Measurements from ENCODE around the gene CALML5.
"Not testable (repeated sequence)": the region's sequence is repeated elsewhere in the genome, so short reads cannot be mapped to it uniquely, and the experiment has no call there.

The CALML5 gene

DNA sequence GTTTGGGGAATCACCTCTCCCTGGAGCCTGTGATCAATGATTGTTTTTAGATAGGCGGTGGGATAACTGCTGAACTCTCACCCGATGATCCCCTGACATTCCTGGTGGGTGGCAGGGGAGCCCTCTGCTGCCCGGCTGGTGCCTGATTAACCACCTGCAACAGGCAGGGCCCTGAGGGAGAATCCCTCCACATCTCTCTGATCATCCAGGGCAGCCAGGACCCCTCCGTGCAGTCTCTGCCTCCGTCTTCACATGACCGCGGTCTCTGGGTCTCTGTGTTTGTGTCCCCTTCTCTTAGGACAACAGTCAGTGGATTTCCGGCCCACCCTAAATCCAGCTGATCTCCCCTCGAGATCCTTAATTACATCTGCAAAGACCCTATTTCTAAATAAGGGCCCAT lies 17.4 kb downstream of the CALML5 start:
- no peak for DNase-seq (ENCODE audit: low read depth in 2 of 2)

DNA sequence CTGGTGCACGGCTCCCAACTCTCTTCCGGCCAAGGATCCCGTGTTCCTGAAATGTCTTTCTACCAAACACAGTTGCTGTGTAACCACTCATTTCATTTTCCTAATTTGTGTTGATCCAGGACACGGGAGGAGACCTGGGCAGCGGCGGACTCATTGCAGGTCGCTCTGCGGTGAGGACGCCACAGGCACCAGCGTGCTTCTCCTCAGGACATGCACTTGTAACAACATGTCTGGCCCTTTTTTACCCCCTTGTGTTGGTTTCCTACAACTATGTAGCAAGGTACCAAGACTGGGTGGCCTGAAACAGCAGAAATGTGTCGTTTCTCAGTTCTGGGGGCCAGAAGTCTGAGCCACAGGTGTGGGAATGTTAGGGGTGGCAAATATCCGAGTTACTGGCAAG lies 18.2 kb downstream of the CALML5 start:
- no peak for DNase-seq (ENCODE audit: low read depth in 2 of 2)

DNA sequence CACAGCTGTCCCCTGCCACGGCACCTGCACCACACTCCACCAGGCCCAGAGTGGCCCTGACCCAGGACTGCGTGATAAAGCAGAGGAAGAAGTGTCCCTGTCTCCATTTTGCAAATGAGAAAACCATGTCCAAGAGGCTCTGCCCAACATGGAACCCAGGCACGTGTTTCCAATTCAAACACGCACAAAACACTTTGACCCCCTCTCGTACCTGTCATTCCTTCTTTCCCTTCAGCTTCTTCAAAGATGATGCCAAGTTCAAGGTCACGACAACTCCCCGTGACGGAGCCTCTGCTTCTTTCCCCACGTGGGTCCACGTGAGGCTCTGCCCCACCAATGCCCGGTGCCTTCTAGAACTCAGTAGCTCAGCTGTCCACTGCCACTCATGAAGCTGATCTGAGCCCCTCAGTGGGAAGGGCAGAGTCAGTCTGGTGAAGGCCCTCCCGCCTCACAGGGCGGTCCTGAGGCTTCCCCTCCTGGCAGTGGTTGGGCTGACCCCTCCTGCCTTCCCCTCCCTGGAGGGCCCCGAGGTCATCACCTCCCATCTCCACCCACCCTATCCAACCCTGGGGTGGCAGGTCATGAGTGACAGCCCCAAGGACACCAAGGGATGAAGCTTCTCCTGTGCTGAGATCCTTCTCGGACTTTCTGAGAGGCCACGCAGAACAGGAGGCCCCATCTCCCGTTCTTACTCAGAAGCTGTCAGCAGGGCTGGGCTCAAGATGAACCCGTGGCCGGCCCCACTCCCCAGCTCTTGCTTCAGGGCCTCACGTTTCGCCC lies 19.0 kb downstream of the CALML5 start:
- no peak for DNase-seq (ENCODE audit: low read depth in 2 of 2)

DNA sequence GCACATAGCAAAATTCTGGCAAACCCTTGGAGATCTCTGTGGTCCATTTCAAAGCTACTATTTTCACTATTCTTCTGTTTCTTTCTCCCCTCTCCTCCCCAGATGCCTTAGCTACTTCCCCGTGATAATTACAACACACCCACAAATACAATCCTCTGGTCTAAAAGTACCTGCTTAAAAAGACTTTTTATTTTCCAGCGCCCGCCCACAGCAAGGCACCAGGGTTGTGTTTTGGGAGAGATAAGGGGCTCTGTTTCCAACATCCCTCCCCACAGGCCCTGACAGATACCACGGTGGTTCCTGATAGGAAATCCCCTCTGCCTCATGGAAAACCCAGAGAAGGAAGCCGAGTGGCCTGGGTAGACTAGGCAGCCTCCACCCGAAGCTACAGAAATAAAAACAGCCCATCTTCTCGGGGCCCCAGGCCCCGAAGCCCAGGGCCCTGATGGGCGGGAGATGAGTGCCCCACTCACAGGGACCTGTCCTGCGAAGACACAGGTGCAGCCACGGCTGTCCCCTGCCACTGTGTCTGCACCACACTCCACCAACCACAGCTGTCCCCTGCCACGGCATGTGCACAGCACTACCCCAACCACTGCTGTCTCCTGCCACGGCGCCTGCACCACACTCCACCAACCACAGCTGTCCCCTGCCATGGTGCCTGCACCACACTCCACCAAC lies 19.7 kb downstream of the CALML5 start:
- no peak for DNase-seq (ENCODE audit: low read depth in 2 of 2)

DNA sequence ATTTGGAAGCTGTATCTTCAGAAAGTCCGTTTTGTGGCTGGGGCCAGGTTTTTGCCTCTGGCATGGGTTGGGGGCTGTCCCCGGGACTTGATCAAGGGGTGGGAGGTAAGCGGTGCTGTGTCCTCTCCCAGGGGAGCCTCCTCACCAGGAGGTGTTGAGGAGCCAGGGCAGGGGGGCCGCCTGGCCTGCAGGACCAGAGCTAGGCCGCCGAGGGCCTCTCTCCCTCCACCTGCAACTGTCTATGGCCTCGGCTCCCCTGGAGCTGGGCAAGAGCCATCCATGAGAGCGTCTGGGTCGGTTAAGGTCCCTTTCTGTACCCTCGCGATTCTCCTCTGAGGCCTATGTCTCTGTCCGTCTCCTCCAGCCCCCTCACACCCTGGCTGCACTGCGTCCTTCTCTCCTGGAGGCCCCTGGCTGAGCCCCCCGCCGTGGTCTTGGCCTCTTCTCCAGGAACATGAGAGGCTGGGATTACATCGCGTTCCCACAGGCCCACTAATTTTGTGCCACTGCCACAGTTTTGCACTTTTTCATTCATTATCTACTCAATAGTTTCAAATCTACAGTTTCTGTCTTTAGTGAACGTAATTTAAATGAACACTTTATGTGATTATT lies 20.6 kb downstream of the CALML5 start:
- DNase-seq (ENCODE audit: low read depth in 2 of 2) = no peak

DNA sequence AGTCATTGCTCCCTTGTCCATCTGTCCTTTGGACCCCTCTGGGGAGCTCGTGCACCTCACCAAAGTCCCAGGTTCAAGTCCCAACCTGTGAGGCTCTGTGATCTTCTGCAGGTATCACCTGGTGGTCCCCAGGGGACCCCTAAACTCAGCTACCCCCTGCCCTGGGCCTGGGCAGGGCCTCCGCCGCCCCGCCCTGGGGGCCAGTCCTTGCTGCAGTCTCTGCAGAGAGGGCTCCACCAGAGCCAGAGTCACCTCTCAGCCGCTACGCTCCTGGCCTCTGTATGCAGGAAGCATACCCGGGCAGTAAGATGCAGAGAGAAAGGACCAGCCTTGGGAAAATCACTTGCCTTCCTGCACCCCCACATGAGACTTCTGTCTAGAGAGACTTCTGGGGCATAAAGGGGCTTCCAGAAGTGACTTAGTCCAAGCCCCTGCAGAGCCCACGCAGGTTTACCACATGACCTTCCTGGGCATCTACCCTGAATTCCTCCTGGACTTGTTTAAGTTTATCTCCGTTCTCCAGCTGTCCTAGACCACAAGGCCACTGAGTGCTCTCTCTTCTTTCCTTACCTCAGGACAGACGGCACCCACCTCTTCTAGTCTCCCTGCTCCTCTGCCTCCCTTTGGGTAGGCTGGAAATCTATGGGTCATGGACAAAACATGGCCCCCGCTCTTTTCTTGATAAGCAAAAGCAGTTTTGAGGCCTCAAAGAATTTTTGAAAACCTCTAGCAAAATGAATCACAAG lies 21.2 kb downstream of the CALML5 start:
- no peak for DNase-seq (ENCODE audit: low read depth in 2 of 2)

DNA sequence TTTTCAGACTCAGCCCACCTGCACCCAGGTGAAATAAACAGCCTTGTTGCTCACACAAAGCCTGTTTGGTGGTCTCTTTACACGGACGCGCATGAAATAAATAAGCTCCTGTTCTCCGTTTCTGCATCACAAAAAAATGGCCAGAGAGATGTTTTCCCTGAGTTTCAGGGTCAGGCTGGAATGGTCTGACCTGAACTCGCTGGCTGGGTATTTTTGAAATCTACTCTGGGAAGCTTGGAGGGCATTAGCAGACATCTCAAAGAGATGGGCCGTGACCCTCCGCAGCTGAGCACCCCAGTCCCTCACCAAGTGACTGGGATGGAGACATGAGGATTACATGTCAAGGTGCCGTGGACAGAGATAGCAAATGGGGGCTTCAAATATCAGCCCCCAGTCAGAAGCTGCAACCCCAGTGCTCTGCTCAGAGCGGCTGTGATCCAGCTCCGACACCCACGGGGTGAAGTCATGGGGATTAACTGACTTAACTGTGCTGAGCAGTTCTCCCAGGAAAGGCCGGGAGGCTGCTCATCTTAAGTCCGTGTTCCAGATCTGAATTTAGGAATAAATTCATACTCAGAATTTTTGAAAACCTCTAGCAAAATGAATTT lies 22.3 kb downstream of the CALML5 start:
- DNase-seq (ENCODE audit: low read depth in 2 of 2) = no peak

DNA sequence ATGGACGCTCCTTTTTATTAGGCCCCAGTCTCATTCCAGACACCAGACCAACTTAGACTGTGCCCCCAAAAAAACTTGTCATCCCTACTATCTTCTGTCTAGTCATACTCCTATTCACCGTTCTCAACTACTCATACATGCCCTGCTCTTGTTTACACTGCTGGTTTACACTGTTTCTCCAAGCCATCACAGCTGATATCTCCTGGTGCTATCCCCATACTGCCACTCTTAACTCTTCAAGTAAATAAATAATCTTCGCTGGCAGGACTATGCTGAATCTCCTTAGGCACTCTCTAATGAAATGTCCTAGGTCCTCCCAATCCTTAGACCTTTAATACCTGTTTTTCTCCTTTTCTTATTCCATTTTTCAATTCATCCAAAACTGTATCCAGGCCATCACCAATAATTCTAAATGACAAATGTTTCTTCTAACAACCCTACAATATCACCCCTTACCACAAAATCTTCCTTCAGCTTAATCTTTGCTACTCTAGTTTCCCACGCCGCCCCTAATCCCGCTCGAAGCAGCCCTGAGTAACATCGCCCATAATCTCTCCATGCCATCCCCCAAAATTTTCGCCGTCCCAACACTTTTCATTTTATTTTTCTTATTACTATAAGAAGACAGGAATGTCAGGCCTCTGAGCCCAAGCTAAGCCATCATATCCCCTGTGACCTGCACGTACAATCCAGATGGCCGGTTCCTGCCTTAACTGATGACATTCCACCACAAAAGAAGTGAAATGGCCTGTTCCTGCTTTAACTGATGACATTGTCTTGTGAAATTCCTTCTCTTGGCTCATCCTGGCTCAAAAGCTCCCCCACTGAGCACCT lies 23.2 kb downstream of the CALML5 start:
- DNase-seq (ENCODE audit: low read depth in 2 of 2) = not testable (repeated sequence)

DNA sequence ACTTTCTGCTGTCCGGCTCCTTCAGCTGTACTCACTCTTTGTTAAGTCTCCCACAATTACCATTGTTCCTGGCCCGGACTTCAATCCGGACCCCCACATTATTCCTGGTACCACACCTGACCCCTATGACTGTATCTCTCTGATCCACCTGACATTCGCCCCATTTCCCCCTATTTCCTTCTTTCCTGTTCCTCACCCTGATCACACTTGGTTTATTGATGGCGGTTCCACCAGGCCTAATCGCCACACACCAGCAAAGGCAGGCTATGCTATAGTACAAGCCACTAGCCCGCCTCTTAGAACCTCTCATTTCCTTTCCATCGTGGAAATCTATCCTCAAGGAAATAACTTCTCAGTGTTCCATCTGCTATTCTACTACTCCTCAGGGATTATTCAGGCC lies 24.3 kb downstream of the CALML5 start:
- DNase-seq (ENCODE audit: low read depth in 2 of 2) = not testable (repeated sequence)

DNA sequence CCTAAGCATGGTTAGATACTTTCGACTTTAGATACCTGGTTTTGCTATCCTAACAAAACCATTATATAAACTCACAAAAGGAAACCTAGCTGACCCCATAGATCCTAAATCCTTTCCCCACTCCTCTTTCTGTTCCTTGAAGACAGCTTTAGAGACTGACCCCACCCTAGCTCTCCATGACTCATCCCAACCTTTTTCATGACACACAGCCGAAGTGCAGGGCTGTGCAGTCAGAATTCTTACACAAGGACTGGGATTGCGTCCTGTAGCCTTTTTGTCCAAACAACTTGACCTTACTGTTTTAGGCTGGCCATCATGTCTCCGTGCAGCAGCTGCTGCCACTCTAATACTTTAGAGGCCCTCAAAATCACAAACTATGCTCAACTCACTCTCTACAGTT lies 24.7 kb downstream of the CALML5 start:
- DNase-seq (ENCODE audit: low read depth in 2 of 2) = not testable (repeated sequence)

DNA sequence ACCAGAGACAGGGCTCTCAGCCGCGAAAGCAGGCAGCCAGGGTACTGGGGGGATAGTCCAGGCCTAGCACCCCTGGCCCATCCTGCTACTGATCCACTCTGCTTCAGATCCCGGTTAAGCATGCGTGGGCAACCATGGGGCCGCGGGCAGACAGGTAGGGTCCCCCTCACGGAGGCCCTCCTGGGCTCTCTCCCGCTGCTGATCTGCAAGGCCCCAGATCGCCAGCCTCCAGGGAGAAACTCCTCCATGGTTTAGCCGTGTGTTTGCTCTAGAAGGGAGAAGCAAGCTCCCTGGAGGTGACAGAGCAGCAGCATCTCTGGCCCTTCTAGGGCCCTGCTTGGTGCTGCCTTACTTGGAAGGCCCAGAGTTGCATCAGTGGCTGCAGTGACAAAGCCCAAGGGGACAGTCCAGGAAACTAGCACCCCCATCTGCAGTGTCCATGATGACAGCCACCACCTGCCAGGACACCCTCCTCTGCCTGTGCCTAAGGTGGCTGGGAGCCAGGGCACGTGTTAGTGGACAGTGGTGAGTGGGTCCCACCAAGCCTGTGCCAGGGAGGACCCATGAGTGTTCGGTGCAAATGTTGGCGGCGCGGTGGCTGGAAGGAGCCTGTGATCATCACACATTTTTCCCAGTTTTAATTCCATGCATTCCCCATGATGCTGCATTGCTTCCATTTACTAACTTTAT lies 29.2 kb downstream of the CALML5 start:
- DNase-seq (ENCODE audit: low read depth in 2 of 2) = no peak

DNA sequence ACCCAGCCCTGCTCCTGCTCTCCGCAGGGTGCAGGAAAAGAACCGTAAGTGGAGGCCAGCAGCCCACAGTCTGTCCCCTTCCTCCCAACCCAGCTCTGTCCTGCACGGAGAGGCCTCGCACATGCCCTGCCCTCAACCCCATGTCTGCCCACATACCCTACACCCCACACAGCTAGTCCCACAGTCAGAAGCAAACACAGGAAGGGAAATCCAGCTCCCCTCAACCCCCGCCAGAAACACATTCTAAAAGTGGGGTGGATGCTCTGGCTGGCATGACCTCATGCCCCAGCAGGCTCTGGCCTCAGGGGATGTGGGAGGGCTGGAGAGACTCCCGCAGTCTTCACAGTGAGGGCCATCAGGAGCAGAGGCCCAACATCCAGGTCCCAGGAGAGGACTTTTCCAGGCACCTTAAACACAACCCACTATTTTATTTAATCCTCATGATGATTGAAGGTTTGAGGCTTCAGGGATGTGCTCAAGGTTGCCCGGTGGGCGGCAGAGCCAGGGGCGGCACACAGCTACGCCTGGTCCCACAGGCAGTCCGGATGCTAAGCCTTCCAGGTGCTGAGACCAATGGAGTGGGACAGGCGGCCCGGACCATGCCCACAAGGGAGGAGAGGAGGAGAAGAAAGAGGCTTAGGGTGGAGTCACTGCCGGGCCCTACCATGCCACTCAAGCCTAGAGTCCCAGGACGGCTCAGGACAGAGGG lies 29.9 kb downstream of the CALML5 start:
- DNase-seq (ENCODE audit: low read depth in 2 of 2) = no peak

DNA sequence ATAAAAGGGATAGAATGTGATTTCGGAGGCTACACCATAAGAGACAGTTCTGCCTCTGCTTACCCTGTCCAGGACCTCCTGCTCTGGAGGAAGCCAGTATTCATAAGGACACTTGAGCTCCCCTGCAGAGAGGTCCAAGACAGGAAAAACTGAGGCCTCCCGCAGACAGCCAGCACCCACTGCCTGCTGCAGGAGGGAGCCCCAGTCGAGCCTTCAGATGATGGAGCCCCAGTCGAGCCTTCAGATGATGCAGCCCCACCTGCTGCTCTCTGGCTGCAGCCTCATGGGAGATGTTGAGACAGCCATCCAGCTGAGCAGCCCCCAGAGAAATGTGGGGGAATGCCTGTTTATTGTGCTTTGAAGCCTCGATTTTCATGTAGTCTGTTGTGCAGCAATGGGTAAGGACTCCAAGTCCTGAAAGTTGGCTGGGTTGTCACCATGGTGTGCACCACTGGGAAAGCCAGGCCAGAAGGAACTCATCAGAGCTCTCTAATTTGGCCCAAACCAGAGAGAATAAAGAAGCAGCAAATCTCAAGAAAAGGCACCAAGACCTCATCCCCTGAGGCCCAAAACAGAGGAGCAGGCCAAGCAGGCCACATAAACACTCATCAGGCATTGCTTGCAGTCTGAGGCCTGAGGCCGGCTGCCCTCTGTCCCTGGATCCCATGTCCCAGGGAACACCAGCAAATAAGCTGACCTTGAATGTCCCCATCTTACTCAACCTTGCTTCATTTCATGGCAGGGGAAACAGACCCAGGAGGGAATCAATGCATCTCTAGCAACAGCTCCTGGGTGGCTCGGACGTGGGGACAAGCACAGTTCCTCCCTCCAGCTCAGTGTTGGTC lies 30.9 kb downstream of the CALML5 start:
- no peak for DNase-seq (ENCODE audit: low read depth in 2 of 2)

DNA sequence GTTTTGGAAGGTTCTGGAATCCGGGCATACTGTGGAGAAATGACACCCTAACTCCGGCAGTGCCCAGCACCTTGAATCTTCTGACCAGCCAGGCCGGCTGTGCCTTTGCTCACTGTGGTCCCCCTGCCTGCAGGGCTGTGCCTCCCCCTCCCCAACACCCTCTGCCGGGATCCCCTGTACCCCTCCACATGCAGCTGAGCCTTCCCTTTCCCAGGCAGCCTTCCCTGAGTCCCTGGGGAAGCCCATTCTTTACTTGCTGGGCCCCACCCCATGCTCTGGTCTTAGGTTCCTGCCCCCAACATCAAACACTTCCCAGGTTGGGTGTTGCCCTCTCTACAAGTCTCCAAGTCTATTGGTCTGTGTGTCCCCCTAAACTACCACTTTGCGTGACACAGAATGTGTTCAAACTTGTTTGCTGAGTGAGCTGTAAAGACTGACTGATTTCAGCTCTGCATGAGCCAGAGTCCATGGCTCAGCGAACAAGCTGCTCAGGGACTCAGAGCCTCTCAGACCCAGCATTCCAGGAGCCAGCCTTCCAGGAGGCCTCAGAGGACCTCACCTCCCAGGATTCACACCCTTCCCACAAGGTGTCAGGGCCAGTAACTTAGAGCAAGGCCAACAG lies 31.6 kb downstream of the CALML5 start:
- DNase-seq (ENCODE audit: low read depth in 2 of 2) = no peak

DNA sequence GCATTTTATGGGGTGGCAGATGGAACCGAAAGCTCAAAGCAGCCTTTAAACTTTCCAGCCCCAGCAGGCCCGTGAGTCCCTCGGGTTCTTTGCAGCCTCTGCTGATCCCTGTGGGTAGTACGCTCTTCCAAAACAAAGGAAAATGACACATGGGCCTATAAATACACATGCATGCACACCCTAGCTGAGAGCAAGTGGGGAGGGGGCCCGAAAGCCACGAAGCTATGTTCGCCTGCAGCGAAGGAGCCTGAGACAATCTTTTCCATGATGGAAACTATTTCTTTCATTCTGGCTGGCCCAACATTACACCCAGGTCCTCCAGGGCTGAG lies 32.2 kb downstream of the CALML5 start:
- DNase-seq (ENCODE audit: low read depth in 2 of 2) = no peak

DNA sequence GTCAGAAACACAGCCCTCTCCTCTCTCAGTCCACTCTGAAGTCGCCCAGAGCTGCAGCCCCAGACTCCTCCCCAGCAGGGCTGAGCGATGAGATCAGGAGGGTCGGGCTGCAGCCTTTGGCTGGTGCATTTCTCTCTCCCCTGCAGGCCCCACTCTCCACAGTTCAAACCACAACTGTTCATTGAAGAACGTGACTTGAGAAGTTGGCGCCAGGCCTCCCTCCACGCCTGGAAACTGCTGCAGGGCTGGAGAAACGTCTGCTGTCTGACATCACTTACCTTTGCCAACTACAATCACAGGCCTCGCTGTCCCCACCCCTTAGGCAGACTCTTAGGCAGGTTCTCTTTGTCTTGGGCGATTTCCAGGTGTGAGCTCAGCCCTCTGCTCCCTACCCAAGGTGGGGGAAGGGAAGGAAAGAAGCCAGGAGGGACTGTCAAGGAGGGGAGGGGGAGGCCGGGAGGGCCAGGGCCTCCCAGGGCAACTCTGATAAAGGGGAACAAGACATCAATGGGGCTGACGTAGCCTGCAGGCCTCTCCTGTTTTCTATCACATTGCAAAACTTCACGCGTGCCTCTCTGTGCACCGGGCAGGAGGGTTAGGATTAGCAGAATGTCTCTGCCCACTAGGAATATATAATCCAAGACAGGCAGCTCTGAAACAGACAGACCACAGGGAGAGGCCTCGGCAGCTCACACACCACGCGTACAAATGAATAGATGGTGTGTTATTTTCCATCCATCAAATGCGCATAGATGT lies 32.7 kb downstream of the CALML5 start:
- no peak for DNase-seq (ENCODE audit: low read depth in 2 of 2)

DNA sequence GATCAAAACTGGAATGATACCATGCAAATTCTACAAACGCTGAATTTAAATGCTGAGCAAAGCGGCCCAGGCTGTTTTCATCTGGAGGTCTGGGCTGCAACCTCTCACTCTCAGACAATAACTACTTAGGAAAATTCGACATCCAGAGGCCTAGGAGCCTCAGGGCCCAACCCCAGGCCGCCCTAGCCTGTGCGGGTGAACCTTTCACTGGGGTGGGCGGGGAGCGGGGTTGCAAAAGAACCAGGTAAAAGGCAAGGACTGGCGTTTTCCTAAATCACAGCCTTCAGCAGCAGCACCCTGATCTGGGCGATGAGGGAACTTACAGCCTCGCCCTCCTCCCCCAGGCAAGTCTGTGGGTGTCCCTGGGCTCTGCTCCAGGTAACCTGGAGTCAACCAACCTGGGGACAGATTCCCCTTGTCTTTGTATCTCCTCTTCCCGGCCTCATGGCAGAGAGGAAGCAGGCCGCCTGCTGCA lies 33.4 kb downstream of the CALML5 start:
- no peak for DNase-seq (ENCODE audit: low read depth in 2 of 2)

DNA sequence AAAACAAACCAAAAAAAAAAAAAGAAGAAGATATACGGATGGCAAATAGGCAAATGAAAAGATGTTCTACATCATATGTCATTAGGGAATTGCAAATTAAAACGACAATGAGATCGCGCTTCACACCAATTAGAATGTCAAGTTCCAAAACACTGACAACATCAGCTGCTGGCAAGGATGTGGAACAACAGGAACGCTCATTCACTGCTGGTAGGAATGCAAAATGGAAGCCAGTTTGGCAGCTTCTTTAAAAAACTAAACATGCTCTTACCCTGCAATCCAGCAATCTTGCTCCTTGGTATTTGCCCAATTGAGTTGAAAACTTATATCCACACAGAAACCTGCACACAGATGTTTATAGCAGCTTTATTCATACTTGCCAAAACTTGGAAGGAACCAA lies 34.8 kb downstream of the CALML5 start:
- DNase-seq (ENCODE audit: low read depth in 2 of 2) = no peak
